Thoracic aorta (tissue), 2 donors: Measurements from ENCODE around the gene IKBKE. TPM values are rescaled to one million over a fixed set of nuclear protein-coding genes. Genes with fewer than 3 reads are reported as not detected.

ENCODE experiments used
- ATAC-seq: fragments of 150-250 bp; one replicate; pipeline ENCODE4 v1.8.0; 2017; ENCODE audit warnings: low read depth; ENCODE audit not compliant: insufficient number of reproducible peaks, low FRiP score
- DNase-seq: peaks from one replicate; pipeline ENCODE4 v3.0.0-alpha.2; 2020; ENCODE audit warnings: low spot score
- H3K27ac ChIP-seq, 2 donors: fragments of 200-600 bp; sonication (generic); 1 replicate in 1 of 2; 2 replicates in 1 of 2; pipeline ENCODE4 v1.5.1; 2016; ENCODE audit warnings: mild to moderate bottlenecking in 2 of 2, moderate library complexity in 2 of 2
- H3K27me3 ChIP-seq: fragments of 200-600 bp; sonication (generic); replicated peaks from 2 replicates; pipeline ENCODE4 v1.6.0; 2016; ENCODE audit warnings: mild to moderate bottlenecking; ENCODE audit not compliant: insufficient read depth
- H3K36me3 ChIP-seq: fragments of 200-600 bp; sonication (generic); one replicate; pipeline ENCODE4 v1.5.1; 2016
- H3K4me1 ChIP-seq, 2 donors: fragments of 200-600 bp; sonication (generic); 1 replicate in 1 of 2; 2 replicates in 1 of 2; pipeline versions ENCODE4 v1.5.1 to v1.6.0; 2016; ENCODE audit warnings: low read depth in 2 of 2, mild to moderate bottlenecking in 1 of 2; ENCODE audit not compliant: control insufficient read depth in 1 of 2
- H3K4me3 ChIP-seq: fragments of 200-600 bp; sonication (generic); 2 replicates; pipeline ENCODE4 v1.5.1; 2016; ENCODE audit warnings: mild to moderate bottlenecking
- H3K9me3 ChIP-seq: fragments of 200-600 bp; sonication (generic); 2 replicates; pipeline ENCODE4 v1.5.1; 2016
- total RNA-seq, 2 donors: library from RNA; depleted of rRNA; stranded (reverse); fragments of >200 nt; gene quantifications; one replicate each; pipeline versions ENCODE4 v1.1.0 to v1.2.3, GENCODE V29; 2016
- TF ChIP-seq, protein P1 (sequence below): fragments of 200-600 bp; sonication (generic); IDR thresholded peaks from one replicate; pipeline ENCODE4 v1.5.1; 2019; ENCODE audit warnings: antibody characterized with exemption

Gene IKBKE
- total RNA-seq, 2 donors from 2014 or later: 5.8 to 16.1 TPM

GRCh38 chr1:206484901-206485300 is 14.6 kb downstream of the IKBKE start:
- no peaks in the 10 kb centered on the region for H3K27me3 ChIP-seq
- TF ChIP-seq, protein P1, sequence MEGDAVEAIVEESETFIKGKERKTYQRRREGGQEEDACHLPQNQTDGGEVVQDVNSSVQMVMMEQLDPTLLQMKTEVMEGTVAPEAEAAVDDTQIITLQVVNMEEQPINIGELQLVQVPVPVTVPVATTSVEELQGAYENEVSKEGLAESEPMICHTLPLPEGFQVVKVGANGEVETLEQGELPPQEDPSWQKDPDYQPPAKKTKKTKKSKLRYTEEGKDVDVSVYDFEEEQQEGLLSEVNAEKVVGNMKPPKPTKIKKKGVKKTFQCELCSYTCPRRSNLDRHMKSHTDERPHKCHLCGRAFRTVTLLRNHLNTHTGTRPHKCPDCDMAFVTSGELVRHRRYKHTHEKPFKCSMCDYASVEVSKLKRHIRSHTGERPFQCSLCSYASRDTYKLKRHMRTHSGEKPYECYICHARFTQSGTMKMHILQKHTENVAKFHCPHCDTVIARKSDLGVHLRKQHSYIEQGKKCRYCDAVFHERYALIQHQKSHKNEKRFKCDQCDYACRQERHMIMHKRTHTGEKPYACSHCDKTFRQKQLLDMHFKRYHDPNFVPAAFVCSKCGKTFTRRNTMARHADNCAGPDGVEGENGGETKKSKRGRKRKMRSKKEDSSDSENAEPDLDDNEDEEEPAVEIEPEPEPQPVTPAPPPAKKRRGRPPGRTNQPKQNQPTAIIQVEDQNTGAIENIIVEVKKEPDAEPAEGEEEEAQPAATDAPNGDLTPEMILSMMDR: no peak
- H3K4me1 ChIP-seq: peaks cover 0 to 5% of the 10 kb centered on the region in 2 donors
- no peak overlapping the region for H3K4me3 ChIP-seq
- H3K27ac ChIP-seq: no peak overlapping the region
- no peaks in the 10 kb centered on the region for H3K9me3 ChIP-seq
- H3K36me3 ChIP-seq: peaks cover 5% of the 10 kb centered on the region
- no peak for DNase-seq
- ATAC-seq: no peak

- Histone ChIP-seq H3K9me3 (no peaks in the 10 kb centered on the region), H3K27me3 (no peaks in the 10 kb centered on the region), H3K36me3 (peaks cover 9% of the 10 kb centered on the region), H3K4me3 (no peak overlapping the region), H3K4me1 (no peaks in the 10 kb centered on the region), H3K27ac (no peak overlapping the region)
- TF ChIP-seq, protein P1: no peak
- ATAC-seq (no peak), DNase-seq (no peak)
These were observed 16.9 kb downstream of the IKBKE start for GRCh38 chr1:206486995-206487788.

DNA sequence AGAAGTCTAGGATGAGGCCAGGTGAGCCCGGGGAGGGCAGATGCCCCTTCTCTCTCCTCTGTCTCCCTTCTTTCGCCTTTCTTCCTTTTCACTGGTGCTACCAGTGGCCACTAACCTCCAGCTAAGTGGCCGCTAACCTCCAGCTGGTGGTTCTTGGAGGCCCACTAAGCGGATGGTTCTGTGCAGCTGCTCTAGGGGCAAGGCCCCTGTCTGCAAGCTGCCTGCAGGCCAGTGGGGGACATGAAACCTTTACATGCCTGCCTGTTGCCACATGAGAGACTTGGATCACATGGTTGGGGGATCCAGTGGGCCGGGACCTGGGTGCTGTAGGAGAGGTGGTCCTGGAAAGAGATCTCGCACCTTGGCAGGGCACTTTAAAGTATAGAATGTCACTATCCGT is 17.7 kb downstream of the IKBKE start:
- TF ChIP-seq, protein P1: no peak
- Histone ChIP-seq H3K27ac (no peak overlapping the region), H3K4me1 (no peaks in the 10 kb centered on the region), H3K27me3 (no peaks in the 10 kb centered on the region), H3K9me3 (no peaks in the 10 kb centered on the region), H3K4me3 (no peak overlapping the region), H3K36me3 (peaks cover 9% of the 10 kb centered on the region)
- DNase-seq (no peak), ATAC-seq (no peak)

- Histone ChIP-seq H3K27ac (no peak overlapping the region), H3K9me3 (no peaks in the 10 kb centered on the region), H3K4me1 (no peaks in the 10 kb centered on the region), H3K27me3 (no peaks in the 10 kb centered on the region), H3K36me3 (peaks cover 9% of the 10 kb centered on the region), H3K4me3 (no peak overlapping the region)
- TF ChIP-seq, protein P1: no peak
- no peak for DNase-seq
- ATAC-seq: no peak
These were observed 18.2 kb downstream of the IKBKE start for GRCh38 chr1:206488466-206488865.

GRCh38 chr1:206489980-206490770 is 19.9 kb downstream of the IKBKE start:
- Histone ChIP-seq H3K27ac (no peak overlapping the region), H3K4me3 (no peak overlapping the region), H3K36me3 (peaks cover 9% of the 10 kb centered on the region), H3K4me1 (peaks cover 3 to 6% of the 10 kb centered on the region in 2 donors), H3K9me3 (no peaks in the 10 kb centered on the region), H3K27me3 (no peaks in the 10 kb centered on the region)
- DNase-seq (no peak), ATAC-seq (peak; percentile 51)
- TF ChIP-seq, protein P1: peak; percentile 97
